ENCODE measurements around the gene CDC73.

The CDC73 gene

GRCh38 chr1:193212637-193213036 lies 90.8 kb downstream of the CDC73 start:
- no peaks in the 10 kb centered on the region; the same call in none of the 2 replicates for H3K36me3 ChIP-seq
- no peak for TF ChIP-seq CTCF (IDR thresholded peaks at IDR 0.05; ENCODE audit: low read depth, low read length)
- H3K27me3 ChIP-seq (ENCODE audit: insufficient read depth, low read depth, severe bottlenecking): no peaks in the 10 kb centered on the region
- DNase-seq: no peak
- H3K9me3 ChIP-seq (ENCODE audit: severe bottlenecking): no peaks in the 10 kb centered on the region
- H3K27ac ChIP-seq: no peak overlapping the region
- no peak overlapping the region for H3K4me3 ChIP-seq (ENCODE audit: low read depth, low read length)

GRCh38 chr1:193213998-193214397 lies 92.2 kb downstream of the CDC73 start:
- no peak for DNase-seq
- Histone ChIP-seq H3K27me3 (ENCODE audit: insufficient read depth, low read depth, severe bottlenecking) (no peaks in the 10 kb centered on the region), H3K4me3 (ENCODE audit: low read depth, low read length) (no peak overlapping the region), H3K9me3 (ENCODE audit: severe bottlenecking) (no peaks in the 10 kb centered on the region), H3K27ac (no peak overlapping the region), H3K36me3 (no peaks in the 10 kb centered on the region; the same call in none of the 2 replicates)
- no peak for TF ChIP-seq CTCF (IDR thresholded peaks at IDR 0.05; ENCODE audit: low read depth, low read length)

GRCh38 chr1:193216920-193217319 lies 95.1 kb downstream of the CDC73 start:
- Histone ChIP-seq H3K9me3 (ENCODE audit: severe bottlenecking) (no peaks in the 10 kb centered on the region), H3K4me3 (ENCODE audit: low read depth, low read length) (no peak overlapping the region), H3K36me3 (peaks cover 3% of the 10 kb centered on the region), H3K27ac (no peak overlapping the region), H3K27me3 (ENCODE audit: insufficient read depth, low read depth, severe bottlenecking) (no peaks in the 10 kb centered on the region)
- no peak for DNase-seq
- TF ChIP-seq CTCF (IDR thresholded peaks at IDR 0.05; ENCODE audit: low read depth, low read length): no peak

GRCh38 chr1:193219391-193219790 lies 97.6 kb downstream of the CDC73 start:
- TF ChIP-seq CTCF (IDR thresholded peaks at IDR 0.05; ENCODE audit: low read depth, low read length): no peak
- no peaks in the 10 kb centered on the region for H3K9me3 ChIP-seq (ENCODE audit: severe bottlenecking)
- no peak for DNase-seq
- no peak overlapping the region for H3K4me3 ChIP-seq (ENCODE audit: low read depth, low read length)
- no peak overlapping the region for H3K27ac ChIP-seq
- H3K27me3 ChIP-seq (ENCODE audit: insufficient read depth, low read depth, severe bottlenecking): no peaks in the 10 kb centered on the region
- H3K36me3 ChIP-seq: peaks cover 3% of the 10 kb centered on the region; the same call in 1 of the 2 replicates

- Histone ChIP-seq H3K9me3 (ENCODE audit: severe bottlenecking) (no peaks in the 10 kb centered on the region), H3K4me3 (ENCODE audit: low read depth, low read length) (no peak overlapping the region), H3K27ac (no peak overlapping the region), H3K36me3 (peaks cover 3% of the 10 kb centered on the region; the same call in 1 of the 2 replicates), H3K27me3 (ENCODE audit: insufficient read depth, low read depth, severe bottlenecking) (no peaks in the 10 kb centered on the region)
- DNase-seq: no peak
- no peak for TF ChIP-seq CTCF (IDR thresholded peaks at IDR 0.05; ENCODE audit: low read depth, low read length)
These were observed 99.8 kb downstream of the CDC73 start for GRCh38 chr1:193221651-193222050.

GRCh38 chr1:193222056-193222615 lies 100.3 kb downstream of the CDC73 start:
- H3K27ac ChIP-seq: no peak overlapping the region
- H3K4me3 ChIP-seq (ENCODE audit: low read depth, low read length): no peak overlapping the region
- no peaks in the 10 kb centered on the region for H3K9me3 ChIP-seq (ENCODE audit: severe bottlenecking)
- peaks cover 3% of the 10 kb centered on the region; the same call in 1 of the 2 replicates for H3K36me3 ChIP-seq
- TF ChIP-seq CTCF (IDR thresholded peaks at IDR 0.05; ENCODE audit: low read depth, low read length): no peak
- H3K27me3 ChIP-seq (ENCODE audit: insufficient read depth, low read depth, severe bottlenecking): no peaks in the 10 kb centered on the region
- DNase-seq: no peak

All from WERI-Rb-1 (cell line).